ENCODE measurements around the gene SUN1.

DNA sequence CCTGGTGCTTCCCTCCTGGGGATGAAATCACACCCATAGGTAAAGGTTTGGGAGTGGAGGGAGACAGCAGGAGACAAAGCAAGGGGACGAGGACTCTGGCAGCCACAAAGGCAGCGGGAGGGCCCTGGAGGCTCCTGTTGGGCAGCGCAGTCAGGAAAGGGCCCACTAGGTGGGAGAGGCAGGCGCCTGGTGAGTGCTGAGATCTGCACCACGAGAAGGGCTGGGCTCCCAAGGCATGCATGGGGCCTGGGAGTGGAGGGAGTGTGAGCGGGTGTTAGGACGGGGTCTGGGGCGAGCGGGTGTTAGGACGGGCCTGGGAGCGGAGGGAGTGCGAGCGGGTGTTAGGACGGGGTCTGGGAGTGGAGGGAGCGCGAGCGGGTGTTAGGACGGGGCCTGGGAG lies 57.1 kb downstream of the SUN1 start:
- no peak for TF ChIP-seq EZH2 (IDR thresholded peaks at IDR 0.05; ENCODE audit: borderline replicate concordance)
- TF ChIP-seq, protein P1, sequence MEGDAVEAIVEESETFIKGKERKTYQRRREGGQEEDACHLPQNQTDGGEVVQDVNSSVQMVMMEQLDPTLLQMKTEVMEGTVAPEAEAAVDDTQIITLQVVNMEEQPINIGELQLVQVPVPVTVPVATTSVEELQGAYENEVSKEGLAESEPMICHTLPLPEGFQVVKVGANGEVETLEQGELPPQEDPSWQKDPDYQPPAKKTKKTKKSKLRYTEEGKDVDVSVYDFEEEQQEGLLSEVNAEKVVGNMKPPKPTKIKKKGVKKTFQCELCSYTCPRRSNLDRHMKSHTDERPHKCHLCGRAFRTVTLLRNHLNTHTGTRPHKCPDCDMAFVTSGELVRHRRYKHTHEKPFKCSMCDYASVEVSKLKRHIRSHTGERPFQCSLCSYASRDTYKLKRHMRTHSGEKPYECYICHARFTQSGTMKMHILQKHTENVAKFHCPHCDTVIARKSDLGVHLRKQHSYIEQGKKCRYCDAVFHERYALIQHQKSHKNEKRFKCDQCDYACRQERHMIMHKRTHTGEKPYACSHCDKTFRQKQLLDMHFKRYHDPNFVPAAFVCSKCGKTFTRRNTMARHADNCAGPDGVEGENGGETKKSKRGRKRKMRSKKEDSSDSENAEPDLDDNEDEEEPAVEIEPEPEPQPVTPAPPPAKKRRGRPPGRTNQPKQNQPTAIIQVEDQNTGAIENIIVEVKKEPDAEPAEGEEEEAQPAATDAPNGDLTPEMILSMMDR (IDR thresholded peaks at IDR 0.05; ENCODE audit: poor library complexity) = no peak
- TF ChIP-seq EZH2phosphoT487 (IDR thresholded peaks at IDR 0.05; ENCODE audit: low read depth, severe bottlenecking, unreplicated experiment) = no peak
